RWPE2 (cell line): ENCODE measurements around the gene GLS.

Source experiments
- ATAC-seq: fragments of 200-7000 bp; cut with Tn5 transposase; 3 replicates; pipeline ENCODE4 v1.9.1; 2021; ENCODE audit warnings: low read depth
- DNase-seq: peaks from one replicate; pipeline ENCODE4 v3.0.0-alpha.2; 2020; ENCODE audit warnings: low spot score
- H3K27ac ChIP-seq: fragments of 450-650 bp; 2 replicates; pipeline ENCODE4 v1.5.1; 2017; ENCODE audit warnings: mild to moderate bottlenecking; ENCODE audit not compliant: poor library complexity, severe bottlenecking
- H3K27me3 ChIP-seq: fragments of 250-450 bp; sonication (Bioruptor Pico); 2 replicates; pipeline ENCODE4 v1.5.1; 2021; ENCODE audit warnings: mild to moderate bottlenecking, moderate library complexity; ENCODE audit not compliant: insufficient read depth, poor library complexity, severe bottlenecking
- H3K36me3 ChIP-seq: fragments of 250-450 bp; sonication (Bioruptor Pico); 2 replicates; pipeline ENCODE4 v1.5.1; 2020; ENCODE audit warnings: low read depth, mild to moderate bottlenecking, moderate library complexity
- H3K4me1 ChIP-seq: fragments of 250-450 bp; sonication (Bioruptor Pico); 2 replicates; pipeline ENCODE4 v1.5.1; 2021; ENCODE audit warnings: mild to moderate bottlenecking, moderate library complexity; ENCODE audit not compliant: insufficient read depth, poor library complexity, severe bottlenecking
- H3K4me3 ChIP-seq: fragments of 250-450 bp; sonication (Bioruptor Pico); 2 replicates; pipeline ENCODE4 v1.5.1; 2021; ENCODE audit warnings: mild to moderate bottlenecking, moderate library complexity; ENCODE audit not compliant: severe bottlenecking
- H3K9me3 ChIP-seq: fragments of 250-450 bp; sonication (Bioruptor Pico); 2 replicates; pipeline ENCODE4 v1.5.1; 2021; ENCODE audit warnings: mild to moderate bottlenecking, moderate library complexity; ENCODE audit not compliant: severe bottlenecking
- CTCF ChIP-seq: fragments of 450-650 bp; IDR thresholded peaks from one replicate; pipeline ENCODE4 v1.5.1; 2017; ENCODE audit warnings: mild to moderate bottlenecking, moderate library complexity; ENCODE audit not compliant: poor library complexity, severe bottlenecking

GLS gene

GRCh38 chr2:190904640-190905261 is 24.1 kb downstream of the GLS start:
- TF ChIP-seq CTCF: no peak
- Histone ChIP-seq H3K4me3 (no peak overlapping the region), H3K27me3 (no peaks in the 10 kb centered on the region), H3K4me1 (no peaks in the 10 kb centered on the region), H3K9me3 (no peaks in the 10 kb centered on the region), H3K36me3 (peaks cover 92% of the 10 kb centered on the region), H3K27ac (no peak overlapping the region)
- ATAC-seq (no peak), DNase-seq (no peak)

- H3K4me1 ChIP-seq: peaks cover 6% of the 10 kb centered on the region
- no peaks in the 10 kb centered on the region for H3K27me3 ChIP-seq
- peaks cover 92% of the 10 kb centered on the region for H3K36me3 ChIP-seq
- H3K27ac ChIP-seq: no peak overlapping the region
- no peak for TF ChIP-seq CTCF
- no peaks in the 10 kb centered on the region for H3K9me3 ChIP-seq
- ATAC-seq (no peak), DNase-seq (no peak)
- H3K4me3 ChIP-seq: no peak overlapping the region
Measured at GRCh38 chr2:190908532-190908931, 27.9 kb downstream of the GLS start.

- no peak for TF ChIP-seq CTCF
- DNase-seq (no peak), ATAC-seq (no peak)
- peaks cover 93% of the 10 kb centered on the region for H3K36me3 ChIP-seq
- H3K4me1 ChIP-seq: peaks cover 6% of the 10 kb centered on the region
- no peaks in the 10 kb centered on the region for H3K27me3 ChIP-seq
- H3K9me3 ChIP-seq: no peaks in the 10 kb centered on the region
- no peak overlapping the region for H3K4me3 ChIP-seq
- no peak overlapping the region for H3K27ac ChIP-seq
Measured at GRCh38 chr2:190909680-190910079, 29.1 kb downstream of the GLS start.

GRCh38 chr2:190910341-190911136 is 29.9 kb downstream of the GLS start:
- Histone ChIP-seq H3K36me3 (peaks cover 86% of the 10 kb centered on the region), H3K4me3 (no peak overlapping the region), H3K4me1 (peaks cover 6% of the 10 kb centered on the region), H3K9me3 (no peaks in the 10 kb centered on the region), H3K27me3 (no peaks in the 10 kb centered on the region), H3K27ac (no peak overlapping the region)
- TF ChIP-seq CTCF: no peak
- ATAC-seq (no peak), DNase-seq (no peak)

- no peaks in the 10 kb centered on the region for H3K27me3 ChIP-seq
- no peak for TF ChIP-seq CTCF
- H3K4me1 ChIP-seq: peaks cover 6% of the 10 kb centered on the region
- no peak overlapping the region for H3K27ac ChIP-seq
- no peaks in the 10 kb centered on the region for H3K9me3 ChIP-seq
- ATAC-seq: peak; percentile 53; the same call in 2 of the 3 replicates
- DNase-seq: no peak
- peaks cover 84% of the 10 kb centered on the region for H3K36me3 ChIP-seq
- no peak overlapping the region for H3K4me3 ChIP-seq
Measured at GRCh38 chr2:190911813-190912212, 31.2 kb downstream of the GLS start.
